Activated CD8-positive, alpha-beta memory T cell treated with anti-CD3 and anti-CD28 coated beads, Interleukin-2, amount 50 U/mL, for 48 hours (primary cell): ENCODE results near the gene SNX9.
"Not testable (repeated sequence)": the region's sequence is repeated elsewhere in the genome, so short reads cannot be mapped to it uniquely, and the experiment has no call there.

ENCODE experiments used
- DNase-seq: peaks from one replicate; pipeline ENCODE4 v3.0.0-alpha.2; 2020

The SNX9 gene

GRCh38 chr6:157832250-157832967, 9.4 kb downstream of the SNX9 start:
- no peak for DNase-seq

- DNase-seq, result no peak
These were observed 11.5 kb downstream of the SNX9 start for GRCh38 chr6:157834549-157834948.

- DNase-seq, result no peak
These were observed 15.8 kb downstream of the SNX9 start for GRCh38 chr6:157838718-157839430.

- no peak for DNase-seq
These were observed 16.6 kb downstream of the SNX9 start for GRCh38 chr6:157839606-157840005.

- DNase-seq, result no peak
These were observed 17.2 kb downstream of the SNX9 start for GRCh38 chr6:157840261-157840660.

- DNase-seq, result no peak
These were observed 17.7 kb downstream of the SNX9 start for GRCh38 chr6:157840776-157841175.

GRCh38 chr6:157841211-157841840, 18.3 kb downstream of the SNX9 start:
- no peak for DNase-seq

GRCh38 chr6:157842212-157842611, 19.2 kb downstream of the SNX9 start:
- DNase-seq, result no peak

GRCh38 chr6:157844196-157844595, 21.1 kb downstream of the SNX9 start:
- DNase-seq, result not testable (repeated sequence)

- no peak for DNase-seq
These were observed 22.6 kb downstream of the SNX9 start for GRCh38 chr6:157845493-157846259.

GRCh38 chr6:157847846-157848245, 24.8 kb downstream of the SNX9 start:
- no peak for DNase-seq

- no peak for DNase-seq
These were observed 25.6 kb downstream of the SNX9 start for GRCh38 chr6:157848693-157849092.

- DNase-seq, result no peak
These were observed 26.4 kb downstream of the SNX9 start for GRCh38 chr6:157849288-157850017.

GRCh38 chr6:157850030-157850429, 27.0 kb downstream of the SNX9 start:
- no peak for DNase-seq

- no peak for DNase-seq
These were observed 30.2 kb downstream of the SNX9 start for GRCh38 chr6:157853018-157853805.

GRCh38 chr6:157853902-157854502, 31.0 kb downstream of the SNX9 start:
- DNase-seq, result no peak

- DNase-seq, result no peak
These were observed 32.3 kb downstream of the SNX9 start for GRCh38 chr6:157855325-157855724.

GRCh38 chr6:157855804-157856203, 32.8 kb downstream of the SNX9 start:
- DNase-seq, result not testable (repeated sequence)

- not testable (repeated sequence) for DNase-seq
These were observed 35.6 kb downstream of the SNX9 start for GRCh38 chr6:157858664-157859063.

- no peak for DNase-seq
These were observed 36.9 kb downstream of the SNX9 start for GRCh38 chr6:157859775-157860504.
